ENCODE measurements around the gene COA7.

- TF ChIP-seq, protein P1, sequence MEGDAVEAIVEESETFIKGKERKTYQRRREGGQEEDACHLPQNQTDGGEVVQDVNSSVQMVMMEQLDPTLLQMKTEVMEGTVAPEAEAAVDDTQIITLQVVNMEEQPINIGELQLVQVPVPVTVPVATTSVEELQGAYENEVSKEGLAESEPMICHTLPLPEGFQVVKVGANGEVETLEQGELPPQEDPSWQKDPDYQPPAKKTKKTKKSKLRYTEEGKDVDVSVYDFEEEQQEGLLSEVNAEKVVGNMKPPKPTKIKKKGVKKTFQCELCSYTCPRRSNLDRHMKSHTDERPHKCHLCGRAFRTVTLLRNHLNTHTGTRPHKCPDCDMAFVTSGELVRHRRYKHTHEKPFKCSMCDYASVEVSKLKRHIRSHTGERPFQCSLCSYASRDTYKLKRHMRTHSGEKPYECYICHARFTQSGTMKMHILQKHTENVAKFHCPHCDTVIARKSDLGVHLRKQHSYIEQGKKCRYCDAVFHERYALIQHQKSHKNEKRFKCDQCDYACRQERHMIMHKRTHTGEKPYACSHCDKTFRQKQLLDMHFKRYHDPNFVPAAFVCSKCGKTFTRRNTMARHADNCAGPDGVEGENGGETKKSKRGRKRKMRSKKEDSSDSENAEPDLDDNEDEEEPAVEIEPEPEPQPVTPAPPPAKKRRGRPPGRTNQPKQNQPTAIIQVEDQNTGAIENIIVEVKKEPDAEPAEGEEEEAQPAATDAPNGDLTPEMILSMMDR (IDR thresholded peaks at IDR 0.05) = no peak
- no peak for TF ChIP-seq POLR2A (IDR thresholded peaks at IDR 0.05)
These were observed 40.4 kb downstream of the COA7 start for GRCh38 chr1:52657702-52658101.

All from right lobe of liver (tissue), 4 donors.